HCT116 (cell line): Measurements from ENCODE around the gene FAM227B. TPM values are rescaled to one million over a fixed set of nuclear protein-coding genes. Genes with fewer than 3 reads are reported as not detected.
"Not testable (repeated sequence)": the region's sequence is repeated elsewhere in the genome, so short reads cannot be mapped to it uniquely, and the experiment has no call there.

Source experiments
- ATAC-seq: fragments of 200-7000 bp; cut with Tn5 transposase; 2 replicates; pipeline ENCODE4 v1.9.1; 2020; ENCODE audit warnings: mild to moderate bottlenecking, moderate library complexity
- BruUV-seq: library from RNA; stranded (reverse); fragments of 400-500 nt; replicated peaks from 2 replicates; lab custom pipeline; 2021; lab: Mats Ljungman, UMichigan
- CTCF ChIA-PET: fragments of 300-600 bp; sonication (Branson Sonifier 250); formaldehyde crosslinking; loops from one replicate; lab custom pipeline; 2021; ENCODE audit warnings: antibody characterized with exemption; lab: Charles Lee
- POLR2A ChIA-PET: fragments of 300-600, 350-600 bp; sonication (Branson Sonifier 250); formaldehyde crosslinking; loops from one replicate; lab custom pipeline; 2021; ENCODE audit warnings: antibody characterized with exemption; lab: Charles Lee
- RAD21 ChIA-PET, 2 experiments: fragments of 300-600 bp; sonication (Branson Sonifier 250); formaldehyde crosslinking; loops; one replicate each; lab custom pipeline; 2023; ENCODE audit warnings: low total read pairs in 2 of 2; ENCODE audit not compliant: uncharacterized antibody in 2 of 2, unreplicated experiment in 2 of 2, low non-redundant PET in 1 of 2; lab: Charles Lee
- DNase-seq: peaks from one replicate; pipeline ENCODE4 v3.0.0-alpha.2; 2010; ENCODE audit warnings: low read depth, low spot score
- H2AFZ ChIP-seq: fragments of 200-600 bp; shearing (Covaris generic), sonication (generic); 2 replicates; pipeline ENCODE4 v1.6.1; 2017; ENCODE audit warnings: low read depth, mixed run types, mixed read lengths, antibody characterized with exemption, low read length; ENCODE audit not compliant: poor library complexity, severe bottlenecking
- H3K27ac ChIP-seq: 2 replicates; pipeline ENCODE4 v1.5.1; 2012; ENCODE audit warnings: low read depth, low read length
- H3K27me3 ChIP-seq: fragments of 200-600 bp; sonication (generic); 2 replicates; pipeline ENCODE4 v1.6.1; 2016; ENCODE audit warnings: mixed run types, low read length, mixed read lengths; ENCODE audit not compliant: insufficient read depth
- H3K36me3 ChIP-seq, 2 experiments: fragments of 200-500 bp in 1 of 2; fragments of 200-600 bp in 1 of 2; sonication (Bioruptor generic) in 1 of 2; sonication (generic) in 1 of 2; 2 replicates each; pipeline versions ENCODE4 v1.5.1 to v1.6.1; 2014 to 2016; ENCODE audit warnings: low read length in 2 of 2, inconsistent platforms in 1 of 2, mixed read lengths in 1 of 2, mixed run types in 1 of 2; ENCODE audit not compliant: insufficient read depth in 2 of 2, control insufficient read depth in 1 of 2
- H3K4me1 ChIP-seq, 2 experiments: fragments of 200-600 bp in 1 of 2; sonication (generic) in 1 of 2; 2 replicates each; pipeline versions ENCODE4 v1.5.1 to v1.6.1; 2012 to 2017; ENCODE audit warnings: low read length in 2 of 2, inconsistent platforms in 1 of 2, mild to moderate bottlenecking in 1 of 2, mixed read lengths in 1 of 2, mixed run types in 1 of 2, moderate library complexity in 1 of 2; ENCODE audit not compliant: insufficient read depth in 2 of 2, control insufficient read depth in 1 of 2
- H3K4me2 ChIP-seq: fragments of 200-600 bp; sonication (generic); 2 replicates; pipeline ENCODE4 v1.6.1; 2017; ENCODE audit warnings: mixed run types, low read length, mixed read lengths
- H3K4me3 ChIP-seq, 2 experiments: fragments of 200-600 bp in 1 of 2; sonication (generic) in 1 of 2; replicated peaks in 1 of 2; 2 replicates each; pipeline ENCODE4 v1.5.1; 2011 to 2016; ENCODE audit warnings: low read length in 2 of 2, control low read depth in 1 of 2, low read depth in 1 of 2, mild to moderate bottlenecking in 1 of 2, mixed read lengths in 1 of 2, mixed run types in 1 of 2
- H3K79me2 ChIP-seq: fragments of 200-600 bp; sonication (generic); 2 replicates; pipeline ENCODE4 v1.6.1; 2017; ENCODE audit warnings: mild to moderate bottlenecking, mixed run types, low read length, moderate library complexity, mixed read lengths; ENCODE audit not compliant: insufficient read depth
- H3K9ac ChIP-seq: fragments of 200-600 bp; sonication (generic); 2 replicates; pipeline ENCODE4 v1.6.1; 2016; ENCODE audit warnings: low read length, mixed read lengths
- H3K9me2 ChIP-seq: fragments of 200-600 bp; sonication (generic), shearing (Covaris generic); 2 replicates; pipeline ENCODE4 v1.6.1; 2017; ENCODE audit warnings: mixed run types, mild to moderate bottlenecking, moderate library complexity; ENCODE audit not compliant: insufficient read depth
- H3K9me3 ChIP-seq, 2 experiments: fragments of 200-500 bp in 1 of 2; fragments of 200-600 bp in 1 of 2; sonication (Bioruptor generic) in 1 of 2; sonication (generic) in 1 of 2; 2 replicates each; pipeline ENCODE4 v1.6.1; 2014 to 2017; ENCODE audit warnings: low read length in 2 of 2, mixed read lengths in 2 of 2, inconsistent platforms in 1 of 2, low read depth in 1 of 2, mild to moderate bottlenecking in 1 of 2, mixed run types in 1 of 2, moderate library complexity in 1 of 2; ENCODE audit not compliant: control insufficient read depth in 1 of 2, insufficient read depth in 1 of 2
- H4K20me1 ChIP-seq: fragments of 200-600 bp; sonication (generic), shearing (Covaris generic); 2 replicates; pipeline ENCODE4 v1.6.1; 2017; ENCODE audit warnings: mixed run types, mild to moderate bottlenecking, moderate library complexity; ENCODE audit not compliant: insufficient read depth
- EZH2 ChIP-seq: fragments of 200-600 bp; sonication (generic); IDR thresholded peaks from 2 replicates; pipeline ENCODE4 v1.6.1; 2017; ENCODE audit warnings: antibody characterized with exemption, mixed run types
- POLR2AphosphoS5 ChIP-seq: IDR thresholded peaks from 2 replicates; pipeline ENCODE4 v1.6.1; 2011; ENCODE audit warnings: mild to moderate bottlenecking, low read depth, low read length, moderate library complexity
- SIN3A ChIP-seq: IDR thresholded peaks from 2 replicates; pipeline ENCODE4 v1.6.1; 2012; ENCODE audit warnings: low read depth
- intact Hi-C: fragments of 100-400 bp; cut with micrococcal nuclease; formaldehyde crosslinking; loops from 2 replicates; pipeline ENCODE4 v1.10.0; 2022
- total RNA-seq: library from RNA; stranded (reverse); gene quantifications from one replicate; pipeline ENCODE4 v1.2.1, GENCODE V29; 2021; ENCODE audit not compliant: unreplicated experiment
- TF ChIP-seq, protein P1 (sequence below): IDR thresholded peaks from 2 replicates; pipeline ENCODE4 v1.6.1; 2012
- TF ChIP-seq, protein P2 (sequence below), 3 experiments: fragments of 200-600 bp in 1 of 3; sonication (generic) in 1 of 3; IDR thresholded peaks in 2 of 3; conservative IDR thresholded peaks in 1 of 3; 2 replicates each; pipeline ENCODE4 v1.5.1; 2012 to 2017; ENCODE audit warnings: low read depth in 2 of 3, low read length in 2 of 3, antibody characterized with exemption in 1 of 3, borderline replicate concordance in 1 of 3, control low read depth in 1 of 3, mild to moderate bottlenecking in 1 of 3, mixed read lengths in 1 of 3, mixed run types in 1 of 3, moderate library complexity in 1 of 3; ENCODE audit not compliant: insufficient read depth in 1 of 3

FAM227B gene
- total RNA-seq, 1 experiment from 2014 or later = 6.9 TPM

DNA sequence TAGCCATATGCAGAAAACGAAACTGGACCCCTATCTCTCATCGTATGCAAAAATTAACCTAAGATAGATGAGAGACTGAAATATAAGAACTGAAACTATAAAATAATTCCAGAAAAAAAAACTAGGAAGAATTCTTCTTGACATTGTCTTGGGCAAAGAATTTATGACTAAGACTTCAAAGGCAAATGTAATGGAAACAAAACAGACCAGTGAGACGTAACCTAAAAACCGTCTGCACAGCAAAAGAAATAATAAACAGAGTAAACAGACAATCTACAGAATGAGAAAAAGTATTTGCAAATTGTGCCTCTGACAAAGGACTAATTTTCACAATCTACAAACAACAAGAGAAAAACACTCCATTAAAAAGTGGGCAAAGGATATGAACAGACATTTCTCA lies 92.3 kb downstream of the FAM227B start:
- RAD21 ChIA-PET = no interaction called here
- TF ChIP-seq, protein P1, sequence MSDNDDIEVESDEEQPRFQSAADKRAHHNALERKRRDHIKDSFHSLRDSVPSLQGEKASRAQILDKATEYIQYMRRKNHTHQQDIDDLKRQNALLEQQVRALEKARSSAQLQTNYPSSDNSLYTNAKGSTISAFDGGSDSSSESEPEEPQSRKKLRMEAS = no peak
- no peak for TF ChIP-seq EZH2
- no peak for DNase-seq
- no peak overlapping the region for H3K4me2 ChIP-seq
- H3K9ac ChIP-seq = no peak overlapping the region
- H3K36me3 ChIP-seq = no peaks in the 10 kb centered on the region
- no peaks in the 10 kb centered on the region for H3K9me3 ChIP-seq
- no peak overlapping the region for H3K4me3 ChIP-seq
- CTCF ChIA-PET = no interaction called here
- no peak overlapping the region for H2AFZ ChIP-seq
- no peak overlapping the region for H3K27ac ChIP-seq
- POLR2A ChIA-PET = no interaction called here
- no TSS peak for BruUV-seq
- no peaks in the 10 kb centered on the region for H4K20me1 ChIP-seq
- ATAC-seq = no peak
- no peaks in the 10 kb centered on the region for H3K27me3 ChIP-seq
- H3K4me1 ChIP-seq = no peaks in the 10 kb centered on the region
- H3K79me2 ChIP-seq = no peaks in the 10 kb centered on the region
- no peaks in the 10 kb centered on the region for H3K9me2 ChIP-seq
- intact Hi-C loops = loop anchor here (10.0 kb wide), 1 partner anchor 57 kb away; no protein-coding TSS in a partner anchor

DNA sequence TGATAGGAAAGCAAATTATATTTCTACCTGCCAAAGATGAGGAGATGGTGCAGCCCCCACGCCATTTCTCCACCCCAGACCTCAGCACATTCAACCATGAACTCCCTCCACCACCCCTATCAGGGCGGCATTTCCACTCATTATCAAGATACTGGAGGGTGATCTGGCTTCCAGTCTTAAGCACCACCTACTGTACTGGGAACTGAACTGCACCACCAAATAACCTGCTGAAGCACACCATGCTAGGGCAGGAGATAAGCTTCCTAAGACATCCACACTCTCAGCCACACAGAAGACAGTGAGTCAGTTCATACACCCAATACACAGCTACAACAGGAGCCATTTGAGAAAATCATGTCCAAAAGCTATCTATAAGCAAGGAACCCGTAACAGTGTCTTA lies 98.8 kb downstream of the FAM227B start:
- Histone ChIP-seq H3K27me3 (no peaks in the 10 kb centered on the region), H3K9ac (no peak overlapping the region), H3K9me2 (no peaks in the 10 kb centered on the region), H3K4me2 (no peak overlapping the region), H3K4me3 (no peak overlapping the region), H4K20me1 (no peaks in the 10 kb centered on the region), H3K36me3 (no peaks in the 10 kb centered on the region), H3K79me2 (no peaks in the 10 kb centered on the region), H2AFZ (no peak overlapping the region), H3K4me1 (no peaks in the 10 kb centered on the region), H3K9me3 (no peaks in the 10 kb centered on the region), H3K27ac (no peak overlapping the region)
- intact Hi-C loops = loop anchor here (10.0 kb wide), 1 partner anchor 63 kb away; no protein-coding TSS in a partner anchor
- TF ChIP-seq SIN3A = no peak
- TF ChIP-seq, protein P2, sequence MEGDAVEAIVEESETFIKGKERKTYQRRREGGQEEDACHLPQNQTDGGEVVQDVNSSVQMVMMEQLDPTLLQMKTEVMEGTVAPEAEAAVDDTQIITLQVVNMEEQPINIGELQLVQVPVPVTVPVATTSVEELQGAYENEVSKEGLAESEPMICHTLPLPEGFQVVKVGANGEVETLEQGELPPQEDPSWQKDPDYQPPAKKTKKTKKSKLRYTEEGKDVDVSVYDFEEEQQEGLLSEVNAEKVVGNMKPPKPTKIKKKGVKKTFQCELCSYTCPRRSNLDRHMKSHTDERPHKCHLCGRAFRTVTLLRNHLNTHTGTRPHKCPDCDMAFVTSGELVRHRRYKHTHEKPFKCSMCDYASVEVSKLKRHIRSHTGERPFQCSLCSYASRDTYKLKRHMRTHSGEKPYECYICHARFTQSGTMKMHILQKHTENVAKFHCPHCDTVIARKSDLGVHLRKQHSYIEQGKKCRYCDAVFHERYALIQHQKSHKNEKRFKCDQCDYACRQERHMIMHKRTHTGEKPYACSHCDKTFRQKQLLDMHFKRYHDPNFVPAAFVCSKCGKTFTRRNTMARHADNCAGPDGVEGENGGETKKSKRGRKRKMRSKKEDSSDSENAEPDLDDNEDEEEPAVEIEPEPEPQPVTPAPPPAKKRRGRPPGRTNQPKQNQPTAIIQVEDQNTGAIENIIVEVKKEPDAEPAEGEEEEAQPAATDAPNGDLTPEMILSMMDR (IDR thresholded peaks at IDR 0.05 in 2 of 3, conservative IDR thresholded peaks at IDR 0.05 in 1 of 3; ENCODE audit: borderline replicate concordance in 1 of 3, insufficient read depth in 1 of 3, low read depth in 2 of 3, low read length in 2 of 3) = 0 out of 6 replicates have a peak, but pooled peaks of 1 of the 3 experiments have one; percentile 14
- no peak for TF ChIP-seq POLR2AphosphoS5
- ATAC-seq (peak; percentile 54; the same call in 1 of the 2 replicates), DNase-seq (peak; percentile 6)
- POLR2A ChIA-PET = no interaction called here
- RAD21 ChIA-PET = no interaction called here
- BruUV-seq = no TSS peak
- CTCF ChIA-PET = no interaction called here

DNA sequence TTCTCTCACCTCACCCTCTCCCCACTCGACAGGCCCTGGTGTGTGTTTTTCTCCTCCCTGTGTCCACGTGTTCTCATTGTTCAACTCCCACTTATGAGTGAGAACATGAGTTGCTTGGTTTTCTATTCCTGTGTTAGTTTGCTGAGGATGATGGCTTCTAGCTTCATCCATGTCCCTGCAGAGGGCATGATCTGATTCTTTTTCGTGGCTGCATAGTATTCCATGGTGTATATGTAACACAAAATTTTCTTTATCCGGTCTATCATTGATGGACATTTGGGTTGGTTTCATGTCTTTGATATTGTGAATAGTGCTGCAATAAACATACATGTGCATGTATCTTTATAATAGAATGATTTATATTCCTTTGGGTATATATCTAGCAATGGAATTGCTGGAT lies 107.9 kb downstream of the FAM227B start:
- H3K27me3 ChIP-seq, BruUV-seq, CTCF ChIA-PET, H3K9me3 ChIP-seq, H3K36me3 ChIP-seq, DNase-seq, H2AFZ ChIP-seq, ATAC-seq, H4K20me1 ChIP-seq, RAD21 ChIA-PET, intact Hi-C loops, H3K79me2 ChIP-seq, H3K9me2 ChIP-seq, H3K9ac ChIP-seq, H3K4me3 ChIP-seq, H3K27ac ChIP-seq, POLR2A ChIA-PET, H3K4me2 ChIP-seq, H3K4me1 ChIP-seq: not testable (repeated sequence)
